GM21390 (cell line): ENCODE results near the gene NEK6.

Experiments
- ATAC-seq: cut with Tn5 transposase; IDR thresholded peaks from one replicate; pipeline ENCODE4 v1.9.1; 2021; ENCODE audit not compliant: unreplicated experiment

Gene NEK6

GRCh38 chr9:124368692-124369091 lies 110.9 kb downstream of the NEK6 start:
- no peak for ATAC-seq

GRCh38 chr9:124369231-124369797 lies 111.6 kb downstream of the NEK6 start:
- no peak for ATAC-seq

GRCh38 chr9:124370896-124371582 lies 113.3 kb downstream of the NEK6 start:
- no peak for ATAC-seq

GRCh38 chr9:124372038-124372437 lies 114.3 kb downstream of the NEK6 start:
- no peak for ATAC-seq

GRCh38 chr9:124373386-124373785 lies 115.6 kb downstream of the NEK6 start:
- no peak for ATAC-seq

GRCh38 chr9:124373851-124374250 lies 116.1 kb downstream of the NEK6 start:
- no peak for ATAC-seq

GRCh38 chr9:124375726-124376125 lies 118.0 kb downstream of the NEK6 start:
- no peak for ATAC-seq

GRCh38 chr9:124376329-124376728 lies 118.6 kb downstream of the NEK6 start:
- no peak for ATAC-seq

GRCh38 chr9:124377551-124378406 lies 120.0 kb downstream of the NEK6 start:
- no peak for ATAC-seq

GRCh38 chr9:124381170-124381945 lies 123.6 kb downstream of the NEK6 start:
- no peak for ATAC-seq

- no peak for ATAC-seq
Measured at GRCh38 chr9:124384210-124384609, 126.5 kb downstream of the NEK6 start.

GRCh38 chr9:124384846-124385245 lies 127.1 kb downstream of the NEK6 start:
- ATAC-seq = no peak

- no peak for ATAC-seq
Measured at GRCh38 chr9:124385623-124386022, 127.9 kb downstream of the NEK6 start.

- no peak for ATAC-seq
Measured at GRCh38 chr9:124386201-124386600, 128.5 kb downstream of the NEK6 start.

- no peak for ATAC-seq
Measured at GRCh38 chr9:124388275-124389048, 130.7 kb downstream of the NEK6 start.

GRCh38 chr9:124389146-124389939 lies 131.6 kb downstream of the NEK6 start:
- no peak for ATAC-seq

GRCh38 chr9:124390794-124391658 lies 133.3 kb downstream of the NEK6 start:
- no peak for ATAC-seq

GRCh38 chr9:124392254-124392870 lies 134.6 kb downstream of the NEK6 start:
- no peak for ATAC-seq
